GM11168 (cell line): Measurements from ENCODE around the gene MCM3AP.
"Not testable (repeated sequence)": the region's sequence is repeated elsewhere in the genome, so short reads cannot be mapped to it uniquely, and the experiment has no call there.

Experiments
- in situ Hi-C: fragments of 300-500 bp; cut with MboI; formaldehyde crosslinking; loops from one replicate; pipeline ENCODE4 v1.12.0; 2022; ENCODE audit warnings: low sequenced_read_pairs; ENCODE audit not compliant: unreplicated experiment

The MCM3AP gene

DNA sequence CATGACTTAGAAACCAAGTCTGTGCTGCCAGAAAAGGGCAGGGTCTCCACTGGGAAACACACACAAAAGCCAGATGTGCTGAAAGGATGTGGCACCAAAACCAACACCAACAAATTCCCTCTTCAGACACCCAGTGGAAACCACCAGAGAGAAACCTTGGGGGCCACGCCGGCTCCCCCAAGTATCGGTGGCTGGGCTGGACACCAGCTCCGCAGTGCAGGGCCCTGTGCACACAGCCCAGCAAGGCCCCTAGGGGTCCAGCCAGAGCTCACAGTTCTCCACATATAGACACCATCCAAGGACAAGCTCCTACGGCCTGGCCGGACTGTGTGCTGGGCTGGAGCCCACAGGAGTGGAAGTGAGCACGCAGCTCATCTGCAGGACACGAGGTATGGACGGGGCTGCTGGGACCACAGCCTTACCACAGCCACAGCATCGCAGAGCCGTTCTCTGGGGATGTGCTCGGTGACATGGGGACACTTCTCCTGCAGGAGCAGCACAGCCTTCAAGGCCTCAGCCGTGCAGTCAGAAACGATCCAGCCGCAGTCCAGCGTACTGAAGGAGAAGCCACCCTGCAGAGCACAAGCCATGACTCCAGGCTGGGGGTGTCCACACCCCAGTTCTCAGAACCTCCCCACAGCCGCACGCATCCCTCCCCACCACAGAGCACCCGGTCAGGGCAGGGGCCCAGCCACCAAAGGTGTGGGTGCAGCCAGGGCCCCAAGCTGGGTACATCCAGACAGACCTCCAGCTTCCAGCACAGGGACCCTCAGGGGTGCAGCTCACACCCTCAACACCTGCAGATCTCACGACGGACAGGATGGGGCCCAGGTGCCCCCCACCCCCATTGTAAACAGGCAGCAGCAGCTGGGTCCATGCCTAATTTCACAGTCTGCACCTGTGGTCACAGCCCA lies 78.1 kb downstream of the MCM3AP start:
- in situ Hi-C loops: no loop called here

DNA sequence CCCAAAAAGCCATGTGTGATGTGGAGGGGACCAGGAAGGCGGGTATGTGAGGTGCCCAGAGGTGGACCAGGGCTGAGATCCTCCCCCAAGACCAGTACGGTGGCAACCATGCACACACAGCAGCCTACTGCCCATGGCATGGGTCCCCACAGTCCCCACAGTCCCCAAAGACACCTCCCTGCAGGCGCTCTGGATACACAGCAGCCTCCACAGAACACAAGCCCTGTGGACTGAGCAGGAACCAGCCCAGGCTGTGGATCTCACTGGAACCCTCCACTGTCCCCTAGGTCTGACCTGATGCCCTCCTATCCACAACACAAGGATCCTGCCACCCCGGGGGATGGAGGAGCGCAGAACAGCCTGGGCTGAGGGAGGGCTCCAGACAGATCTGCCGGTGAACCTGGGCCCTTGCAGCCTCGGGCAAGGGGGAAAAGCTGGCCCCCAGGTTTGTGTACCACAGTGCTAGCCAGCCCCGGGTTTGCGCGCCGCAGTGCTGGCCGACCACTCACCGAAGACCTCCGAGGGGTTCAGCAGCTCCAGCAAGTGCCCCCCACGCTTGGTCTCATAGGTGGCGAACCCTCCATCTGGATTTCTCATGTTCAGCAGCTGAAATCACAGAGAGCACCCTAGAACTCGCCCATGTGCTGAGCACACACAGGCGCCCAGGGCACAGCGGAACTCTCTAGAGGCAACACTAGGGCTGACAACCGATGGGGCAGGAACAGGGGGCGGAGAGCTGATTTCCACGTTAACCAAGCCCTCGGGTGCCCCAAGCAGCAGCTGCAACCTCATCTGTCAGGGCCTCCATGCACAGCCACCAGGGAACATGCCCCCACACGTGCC lies 79.0 kb downstream of the MCM3AP start:
- in situ Hi-C loops: no loop called here

DNA sequence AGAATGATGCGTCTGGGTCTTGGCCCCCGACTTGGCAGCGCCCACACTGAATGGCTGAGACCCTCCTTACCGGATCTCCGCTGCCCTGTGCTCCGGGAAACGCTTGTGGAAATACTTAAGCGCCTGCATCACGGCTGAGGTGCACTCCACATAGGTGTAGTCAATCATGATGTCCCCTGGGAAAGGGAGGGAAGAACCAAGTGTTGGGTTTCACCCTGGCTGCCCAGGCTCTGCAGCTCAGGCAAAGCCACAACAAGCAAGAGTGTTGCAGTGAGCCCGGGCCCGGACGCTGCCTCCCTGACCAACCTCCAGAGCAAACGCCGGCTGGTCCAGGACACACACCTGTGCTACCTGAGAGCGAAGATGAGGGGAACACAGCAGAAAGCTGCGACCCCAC lies 79.6 kb downstream of the MCM3AP start:
- in situ Hi-C loops: no loop called here

DNA sequence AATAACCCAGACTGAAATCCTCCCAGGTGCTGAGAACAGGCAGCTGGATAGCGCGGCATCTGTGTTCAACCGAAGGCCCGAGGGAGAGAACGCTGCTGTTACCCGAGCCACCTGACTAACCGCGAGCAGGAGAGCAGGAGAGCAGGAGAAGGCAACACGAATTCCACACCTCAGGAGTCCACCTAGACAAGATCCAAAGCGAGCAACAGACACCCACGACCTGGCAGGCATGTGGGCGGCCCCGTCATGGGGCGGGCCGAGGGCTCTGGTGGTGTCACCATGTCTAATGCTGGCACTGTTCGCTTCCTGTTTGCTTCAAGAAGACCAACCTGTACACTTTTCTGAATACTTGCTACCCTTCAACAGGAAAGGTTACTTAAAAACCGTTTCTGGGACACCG lies 80.2 kb downstream of the MCM3AP start:
- in situ Hi-C loops: no loop called here

DNA sequence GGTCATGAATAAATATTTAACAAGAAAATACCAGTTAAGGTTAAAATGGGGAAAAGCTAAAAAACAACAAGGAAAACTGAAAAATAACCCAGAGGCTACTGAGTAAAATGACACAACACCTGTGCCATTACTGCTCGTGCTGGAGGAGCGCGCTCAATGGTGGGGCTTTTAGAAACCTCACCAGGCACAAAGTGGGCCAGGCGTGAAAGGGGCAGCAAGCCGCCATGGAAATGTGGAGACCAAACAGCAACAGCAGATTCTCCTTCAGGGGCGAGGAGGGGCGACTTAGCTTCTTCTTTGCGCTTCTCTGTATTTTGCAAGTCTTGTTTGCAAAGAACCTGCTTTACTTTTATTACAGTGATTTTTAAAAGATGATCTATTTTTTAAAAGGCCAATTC lies 82.2 kb downstream of the MCM3AP start:
- in situ Hi-C loops: no loop called here

DNA sequence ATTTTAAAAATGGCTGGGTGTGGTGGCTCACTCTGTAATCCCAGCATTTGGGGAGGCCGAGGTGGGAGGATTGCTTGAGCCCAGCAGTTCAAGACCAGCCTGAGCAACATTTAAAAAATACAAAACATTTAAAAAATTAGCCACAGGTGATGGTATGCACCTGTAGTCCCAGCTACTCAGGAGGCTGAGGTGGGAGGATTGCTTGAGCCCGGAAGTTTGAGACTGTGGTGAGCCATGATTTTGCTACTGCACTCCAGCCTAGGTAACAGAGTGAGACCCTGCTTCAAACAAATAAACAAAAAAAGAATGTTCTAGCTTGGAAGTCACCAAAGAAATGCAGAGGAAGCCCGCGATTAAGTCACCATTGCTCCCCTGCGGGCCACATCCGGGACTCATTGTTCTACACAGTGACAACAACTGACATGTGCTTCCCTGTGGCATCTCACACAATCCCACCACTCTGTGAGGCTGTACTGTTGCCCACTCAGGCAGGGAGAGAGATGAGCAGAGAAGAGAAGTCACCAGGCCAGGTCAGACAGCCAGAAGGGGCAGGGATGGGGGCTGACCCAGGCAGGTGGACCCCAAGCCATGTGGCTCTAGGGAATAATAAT lies 82.7 kb downstream of the MCM3AP start:
- in situ Hi-C loops: no loop called here

DNA sequence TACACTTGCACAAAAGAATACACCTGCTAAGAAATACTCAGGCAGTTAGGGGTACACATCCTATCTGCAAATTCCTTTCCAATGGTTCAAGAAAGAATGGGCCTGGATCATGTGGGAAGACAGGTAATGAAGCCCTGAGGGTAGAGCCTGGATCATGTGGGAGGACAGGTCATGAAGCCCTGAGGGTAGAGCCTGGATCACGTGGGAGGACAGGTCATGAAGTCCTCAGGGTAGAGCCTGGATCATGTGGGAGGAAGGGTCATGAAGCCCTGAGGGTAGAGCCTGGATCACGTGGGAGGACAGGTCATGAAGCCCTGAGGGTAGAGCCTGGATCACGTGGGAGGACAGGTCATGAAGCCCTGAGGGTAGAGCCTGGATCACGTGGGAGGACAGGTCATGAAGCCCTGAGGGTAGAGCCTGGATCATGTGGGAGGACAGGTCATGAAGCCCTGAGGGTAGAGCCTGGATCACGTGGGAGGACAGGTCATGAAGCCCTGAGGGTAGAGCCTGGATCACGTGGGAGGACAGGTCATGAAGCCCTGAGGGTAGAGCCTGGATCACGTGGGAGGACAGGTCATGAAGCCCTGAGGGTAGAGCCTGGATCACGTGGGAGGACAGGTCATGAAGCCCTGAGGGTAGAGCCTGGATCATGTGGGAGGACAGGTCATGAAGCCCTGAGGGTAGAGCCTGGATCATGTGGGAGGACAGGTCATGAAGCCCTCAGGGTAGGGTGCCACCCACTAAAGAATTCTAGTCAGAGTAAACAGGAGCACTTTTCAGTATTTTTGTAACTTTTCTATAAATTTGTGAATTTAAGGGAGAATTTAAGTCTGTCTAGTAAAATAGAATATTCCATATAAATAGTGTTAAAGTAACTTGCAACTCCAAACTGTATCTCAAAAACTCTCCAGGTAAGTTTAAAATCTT lies 84.3 kb downstream of the MCM3AP start:
- in situ Hi-C loops: not testable (repeated sequence)

DNA sequence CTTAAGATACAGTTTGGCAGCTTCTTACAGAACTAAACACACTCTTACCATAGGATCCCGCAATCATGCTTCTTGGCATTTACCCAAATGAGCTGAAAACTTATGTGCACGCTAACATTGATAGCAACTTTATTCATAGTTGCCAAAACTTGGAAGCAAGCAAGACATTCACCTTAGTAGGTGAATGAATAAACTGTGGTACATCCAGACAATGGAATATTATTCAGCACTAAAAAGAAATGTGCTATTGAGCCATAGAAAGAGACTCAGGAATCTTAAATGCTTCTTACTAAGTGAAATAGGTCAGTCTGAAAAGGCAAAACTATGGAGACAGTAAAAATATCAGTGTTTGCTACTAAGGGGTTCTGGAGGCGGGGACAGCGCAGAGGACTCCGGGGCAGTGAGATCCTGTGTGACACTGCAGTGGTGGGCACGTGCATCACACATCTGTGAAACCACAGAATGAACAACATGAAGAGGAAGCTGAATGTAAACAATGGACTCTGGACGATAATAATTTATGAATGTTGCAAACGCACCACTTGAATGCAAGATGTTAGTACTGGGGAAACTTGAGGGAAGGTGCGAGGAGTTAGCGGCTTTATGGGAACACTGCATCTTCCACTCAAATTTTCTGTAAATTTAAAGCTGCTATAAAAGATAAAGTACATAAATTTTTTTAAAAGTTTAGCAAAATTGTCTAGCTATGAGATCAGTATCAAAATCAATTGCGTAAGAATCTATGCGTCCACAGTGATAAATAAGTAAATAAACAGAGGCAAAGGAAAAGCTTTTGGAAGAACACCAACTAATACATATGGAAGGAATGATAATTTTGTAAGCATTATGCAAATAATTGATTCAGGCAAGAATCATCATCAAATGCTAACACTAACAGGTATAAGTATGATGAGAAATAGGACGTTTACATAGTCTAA lies 85.7 kb downstream of the MCM3AP start:
- in situ Hi-C loops: no loop called here

DNA sequence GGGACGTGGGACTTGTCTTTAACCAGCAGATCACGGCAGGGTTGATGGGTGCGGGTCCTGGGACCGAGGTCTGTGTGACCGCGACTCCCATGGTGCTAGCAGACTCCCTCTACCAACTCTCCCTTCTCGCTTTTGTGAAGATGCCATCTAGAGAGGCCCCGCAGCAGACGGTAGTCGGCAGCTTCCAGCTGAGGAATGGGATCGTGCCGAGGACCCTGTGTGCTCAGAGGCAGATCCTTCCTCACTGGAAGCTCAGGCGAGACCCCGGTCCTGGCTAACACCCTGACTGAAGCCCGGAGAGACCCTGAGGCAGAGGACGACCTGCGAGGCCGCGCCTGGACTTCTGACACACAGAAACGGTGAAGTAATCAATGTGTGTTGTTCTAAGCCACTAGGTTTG lies 88.7 kb downstream of the MCM3AP start:
- in situ Hi-C loops: no loop called here

DNA sequence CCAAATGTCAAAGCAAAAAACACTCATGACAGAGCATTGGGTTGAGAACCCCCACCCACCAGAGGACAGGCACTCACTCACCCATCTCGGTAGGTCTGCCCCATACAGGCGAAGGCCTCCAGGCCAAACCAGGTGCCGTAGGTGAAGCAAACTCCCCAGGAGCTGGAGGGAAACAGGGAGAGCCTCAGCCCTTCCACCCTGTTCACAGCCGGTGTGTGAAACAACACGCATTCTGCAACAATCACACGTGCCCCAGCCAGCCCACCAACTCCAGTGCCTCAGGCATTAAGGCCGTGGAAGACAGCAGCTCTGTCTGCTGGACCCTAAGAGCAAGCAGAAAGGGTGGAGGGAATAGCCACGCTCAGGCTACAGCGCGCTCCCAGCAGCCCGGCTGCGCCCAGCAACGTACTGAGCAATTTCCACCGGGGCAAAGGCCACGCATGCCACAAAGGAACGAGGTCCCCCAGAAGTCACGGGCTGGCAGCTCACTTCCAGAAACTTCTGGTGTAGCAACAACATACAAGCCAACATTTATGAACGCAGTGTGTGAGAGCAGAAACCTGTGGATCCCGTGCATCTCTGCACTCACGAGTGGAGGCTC lies 89.7 kb downstream of the MCM3AP start:
- in situ Hi-C loops: no loop called here

DNA sequence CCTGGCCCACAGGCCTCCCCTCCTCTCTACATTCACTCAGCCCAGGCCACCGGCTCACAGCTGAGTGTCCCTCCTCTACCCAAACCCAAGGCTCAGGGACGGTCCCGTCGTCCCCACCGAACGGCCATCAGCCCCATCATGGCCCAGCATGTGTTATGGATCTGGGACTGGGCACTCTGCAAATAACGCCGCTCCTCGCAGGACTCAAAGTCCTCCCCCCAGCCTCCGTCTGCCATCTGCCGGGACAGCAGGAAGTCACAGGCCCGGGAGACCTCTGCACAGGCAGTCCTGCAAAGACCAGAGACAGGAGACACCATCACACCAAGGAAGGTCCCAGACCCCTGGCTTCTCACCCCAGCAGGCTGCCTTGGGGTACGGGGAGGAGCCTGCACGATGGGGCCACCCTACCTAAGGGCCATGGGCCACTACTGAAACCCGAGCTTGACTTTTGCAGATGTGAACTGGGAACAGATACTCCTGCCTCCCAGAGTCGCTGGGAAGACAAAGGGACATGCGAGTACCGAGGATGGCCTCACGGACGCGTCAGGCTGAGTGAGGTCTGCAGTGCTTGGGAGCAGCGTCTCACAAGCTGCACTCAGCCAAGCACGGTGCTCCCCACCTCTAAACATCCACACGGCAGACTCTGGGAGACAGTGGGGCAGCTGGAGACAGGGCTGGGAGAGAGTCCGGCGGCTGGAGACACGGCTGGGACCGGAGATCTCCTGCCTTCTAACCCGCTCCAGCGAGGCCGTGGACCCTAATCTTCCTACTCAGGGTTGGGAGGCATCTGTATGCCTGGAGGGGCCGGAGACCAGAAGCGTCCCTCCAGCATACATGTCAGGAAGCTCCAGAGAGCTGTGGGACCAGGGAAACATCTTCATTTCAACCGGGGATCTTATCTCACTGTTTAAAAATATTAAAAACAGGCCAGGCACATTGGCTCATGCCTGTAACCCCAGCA lies 90.8 kb downstream of the MCM3AP start:
- in situ Hi-C loops: no loop called here

DNA sequence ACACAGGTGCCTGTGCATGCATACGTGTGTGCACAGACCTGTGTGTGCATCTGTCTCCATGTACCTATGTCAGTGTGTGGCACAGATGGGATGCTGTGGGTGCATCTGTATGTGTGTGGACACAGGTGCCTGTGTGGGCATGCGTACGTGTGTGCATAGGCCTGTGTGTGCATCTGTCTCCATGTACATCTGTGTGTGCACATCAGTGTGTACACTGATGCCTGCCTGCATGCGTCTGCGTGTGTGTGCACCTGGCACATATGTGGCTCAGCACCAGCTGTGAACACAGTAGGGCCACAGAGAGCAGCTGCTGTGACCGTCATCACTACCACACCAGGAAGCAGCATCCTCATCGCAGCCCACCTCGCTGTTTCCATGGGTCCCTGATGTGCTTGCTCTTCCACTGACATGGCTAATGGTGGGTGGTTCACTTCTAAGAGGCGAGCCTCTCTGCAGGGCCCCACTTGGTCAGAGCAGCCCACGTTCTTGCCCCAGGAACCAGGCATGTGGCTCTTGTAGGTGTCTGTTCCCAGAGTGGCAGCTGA lies 91.5 kb downstream of the MCM3AP start:
- in situ Hi-C loops: no loop called here

DNA sequence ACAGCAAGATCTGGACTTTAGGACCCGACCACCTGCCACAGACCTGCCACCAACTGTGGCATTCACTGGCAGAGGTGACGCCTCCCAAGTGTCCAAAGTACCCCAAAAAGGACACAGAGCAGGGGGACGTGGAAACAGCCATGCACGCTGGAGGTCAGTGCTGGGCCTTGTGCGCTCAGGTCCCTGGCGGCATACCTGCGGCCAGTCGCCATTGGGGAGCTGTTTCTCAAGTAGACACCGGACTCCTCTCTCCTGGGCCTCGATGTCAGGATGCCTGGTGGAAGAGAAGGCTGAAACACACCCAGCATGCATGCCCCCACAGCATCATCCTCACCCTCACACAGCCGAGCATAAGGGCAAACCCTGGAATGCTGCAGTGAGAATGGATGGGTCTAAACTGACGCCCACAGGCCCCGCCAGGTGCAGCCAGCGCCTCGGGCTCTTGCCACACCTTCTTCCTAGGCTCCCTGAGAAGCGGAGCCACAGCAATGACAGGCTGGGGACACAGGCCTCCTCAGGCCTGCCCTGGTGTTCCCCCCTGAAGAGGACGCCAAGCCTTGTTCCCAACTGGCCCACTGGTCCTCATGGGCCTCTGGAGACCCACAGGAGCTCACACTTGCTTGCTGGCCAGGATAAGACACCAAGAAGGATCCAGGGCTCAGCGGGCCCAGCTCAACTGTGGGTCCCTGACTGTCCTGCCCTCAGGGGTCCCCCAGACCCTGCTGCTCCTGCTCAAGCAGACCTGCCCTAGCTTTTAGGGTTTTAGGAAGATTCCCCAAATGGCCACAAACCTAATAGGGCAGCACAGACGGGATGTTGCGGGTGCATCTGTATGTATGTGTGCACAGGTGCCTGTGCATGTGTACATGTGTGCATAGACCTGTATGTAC lies 93.5 kb downstream of the MCM3AP start:
- in situ Hi-C loops: no loop called here

DNA sequence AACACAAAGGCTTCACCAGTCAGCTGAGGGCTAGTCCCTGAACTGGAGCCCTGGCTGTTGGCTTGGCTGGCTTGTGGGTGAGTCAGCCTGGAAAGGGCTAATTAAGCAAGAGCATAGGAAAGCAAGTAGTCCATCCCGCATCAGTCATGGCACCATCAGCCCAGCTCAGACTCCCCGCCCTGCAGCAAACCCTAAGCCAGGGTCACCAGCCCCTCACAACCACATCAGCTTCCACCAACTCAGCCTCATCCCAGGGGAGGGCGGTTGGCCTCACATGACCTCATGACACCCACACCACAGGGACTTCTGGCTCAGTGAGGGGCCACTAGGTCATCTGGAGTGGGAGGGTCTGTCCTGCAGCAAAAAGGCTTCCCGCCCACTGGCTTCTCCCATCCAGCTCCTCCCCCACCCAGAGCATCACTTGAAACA lies 94.1 kb downstream of the MCM3AP start:
- in situ Hi-C loops: no loop called here

DNA sequence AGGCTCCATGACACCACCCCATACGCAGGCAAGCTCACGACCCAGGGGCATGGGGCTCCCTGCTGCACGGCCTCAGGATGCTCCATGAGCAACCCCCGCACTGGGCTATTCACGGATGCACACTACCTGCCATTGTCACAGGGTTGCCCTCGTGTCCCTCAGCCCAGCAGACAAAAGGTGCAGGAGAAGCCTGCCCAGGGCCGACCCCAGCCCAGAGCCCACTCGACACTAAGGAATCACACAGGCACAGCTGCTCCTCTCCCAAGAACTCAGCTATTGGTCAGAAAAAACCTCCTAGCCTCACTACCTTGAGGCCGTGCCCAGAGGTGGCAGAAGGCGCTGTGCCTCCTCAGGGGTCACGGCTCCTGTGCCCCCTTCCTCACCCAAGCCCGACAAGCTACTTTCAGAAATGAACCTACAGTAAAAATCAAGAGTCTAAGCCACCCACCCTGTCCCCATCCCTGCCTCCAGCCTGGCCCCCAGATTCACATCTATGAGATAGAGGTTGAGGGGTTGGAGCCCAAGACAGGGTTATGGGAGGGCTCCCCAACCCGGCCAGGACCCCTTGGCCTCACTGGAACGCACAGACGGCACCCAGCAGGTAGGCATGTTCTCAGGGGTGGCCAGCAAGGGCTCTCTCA lies 94.8 kb downstream of the MCM3AP start:
- in situ Hi-C loops: no loop called here
